ENCODE results near the gene UTF1. TPM values are rescaled to one million over a fixed set of nuclear protein-coding genes. Genes with fewer than 3 reads are reported as not detected.

The UTF1 gene
- total RNA-seq, 2 donors from 2014 or later, result 1.5 TPM; not detected in 1

DNA sequence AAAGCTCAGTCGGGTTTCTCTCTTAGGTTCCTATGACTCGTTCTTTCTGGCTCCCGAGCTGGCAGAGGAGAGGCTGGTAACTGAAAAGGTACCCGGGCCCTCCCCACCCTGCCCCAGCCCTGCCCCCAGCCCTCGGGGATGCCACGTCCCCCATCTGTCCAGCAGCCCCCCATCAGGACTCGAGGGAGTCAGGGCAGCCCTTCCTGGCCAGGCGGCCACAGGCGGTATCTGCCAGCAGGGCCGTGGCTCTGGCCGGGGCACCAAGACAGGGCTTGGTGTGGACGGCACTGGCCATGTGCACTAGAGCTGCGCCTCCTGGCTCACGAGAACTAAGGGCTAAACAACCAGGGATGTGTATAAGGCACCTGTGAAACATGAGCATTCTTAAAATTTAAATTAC is 40.3 kb upstream of the UTF1 start:
- Histone ChIP-seq H3K4me1 (ENCODE audit: control insufficient read depth, insufficient read depth, low read length) (no peaks in the 10 kb centered on the region), H3K27ac (ENCODE audit: low read depth, low read length) (no peak overlapping the region), H3K9ac (ENCODE audit: extremely low read depth, low read length, poor library complexity, severe bottlenecking) (no peak overlapping the region), H3K9me3 (ENCODE audit: control insufficient read depth, low read length) (no peaks in the 10 kb centered on the region), H3K36me3 (ENCODE audit: control insufficient read depth, insufficient read depth, low read length) (no peaks in the 10 kb centered on the region), H3K4me3 (ENCODE audit: low read length) (no peak overlapping the region), H3K27me3 (ENCODE audit: control insufficient read depth, insufficient read depth, low read length, poor library complexity, severe bottlenecking) (no peaks in the 10 kb centered on the region)
- WGBS, 2 experiments (ENCODE audit: insufficient coverage in 1 of 2, insufficient read length in 1 of 2), result 93% methylated on average over 11 to 14 of the region's 14 CpGs
- Mint-ChIP-seq H3K27ac (no peak overlapping the region), H3K36me3 (ENCODE audit: low read depth) (peaks cover 1% of the 10 kb centered on the region), H3K4me3 (no peak overlapping the region), H3K27me3 (ENCODE audit: insufficient read depth) (peaks cover 1% of the 10 kb centered on the region), H3K4me1 (no peaks in the 10 kb centered on the region), H3K9me3 (peaks cover 19% of the 10 kb centered on the region)
- DNase-seq, result no peak
- TF ChIP-seq, protein P1, sequence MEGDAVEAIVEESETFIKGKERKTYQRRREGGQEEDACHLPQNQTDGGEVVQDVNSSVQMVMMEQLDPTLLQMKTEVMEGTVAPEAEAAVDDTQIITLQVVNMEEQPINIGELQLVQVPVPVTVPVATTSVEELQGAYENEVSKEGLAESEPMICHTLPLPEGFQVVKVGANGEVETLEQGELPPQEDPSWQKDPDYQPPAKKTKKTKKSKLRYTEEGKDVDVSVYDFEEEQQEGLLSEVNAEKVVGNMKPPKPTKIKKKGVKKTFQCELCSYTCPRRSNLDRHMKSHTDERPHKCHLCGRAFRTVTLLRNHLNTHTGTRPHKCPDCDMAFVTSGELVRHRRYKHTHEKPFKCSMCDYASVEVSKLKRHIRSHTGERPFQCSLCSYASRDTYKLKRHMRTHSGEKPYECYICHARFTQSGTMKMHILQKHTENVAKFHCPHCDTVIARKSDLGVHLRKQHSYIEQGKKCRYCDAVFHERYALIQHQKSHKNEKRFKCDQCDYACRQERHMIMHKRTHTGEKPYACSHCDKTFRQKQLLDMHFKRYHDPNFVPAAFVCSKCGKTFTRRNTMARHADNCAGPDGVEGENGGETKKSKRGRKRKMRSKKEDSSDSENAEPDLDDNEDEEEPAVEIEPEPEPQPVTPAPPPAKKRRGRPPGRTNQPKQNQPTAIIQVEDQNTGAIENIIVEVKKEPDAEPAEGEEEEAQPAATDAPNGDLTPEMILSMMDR (conservative IDR thresholded peaks at IDR 0.05), result no peak

DNA sequence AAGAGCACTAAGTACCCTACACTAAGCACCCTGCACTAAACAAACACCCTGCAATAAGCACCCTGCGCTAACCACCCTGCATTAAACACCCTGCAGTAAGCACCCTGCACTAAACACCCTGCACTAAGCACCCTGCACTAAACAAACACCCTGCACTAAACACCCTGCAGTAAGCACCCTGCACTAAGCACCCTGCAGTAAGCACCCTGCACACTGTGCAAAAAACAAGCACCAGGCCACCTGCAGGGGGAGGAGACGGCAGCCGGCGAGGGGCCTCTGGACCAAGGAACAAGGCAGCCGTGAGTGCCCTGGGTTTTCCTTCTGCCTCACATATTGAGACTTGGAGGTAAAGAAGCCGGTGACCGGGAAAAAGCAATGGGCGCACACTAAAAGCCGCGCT is 39.8 kb upstream of the UTF1 start:
- Histone ChIP-seq H3K4me3 (ENCODE audit: low read length) (no peak overlapping the region), H3K9ac (ENCODE audit: extremely low read depth, low read length, poor library complexity, severe bottlenecking) (no peak overlapping the region), H3K27me3 (ENCODE audit: control insufficient read depth, insufficient read depth, low read length, poor library complexity, severe bottlenecking) (no peaks in the 10 kb centered on the region), H3K36me3 (ENCODE audit: control insufficient read depth, insufficient read depth, low read length) (no peaks in the 10 kb centered on the region), H3K9me3 (ENCODE audit: control insufficient read depth, low read length) (no peaks in the 10 kb centered on the region), H3K4me1 (ENCODE audit: control insufficient read depth, insufficient read depth, low read length) (no peaks in the 10 kb centered on the region), H3K27ac (ENCODE audit: low read depth, low read length) (no peak overlapping the region)
- H3K4me3 Mint-ChIP-seq, result no peak overlapping the region
- no peak for DNase-seq
- no peak overlapping the region for H3K27ac Mint-ChIP-seq
- 96 to 98% methylated on average over 5 to 10 of the region's 10 CpGs for WGBS, 2 experiments (ENCODE audit: insufficient coverage in 1 of 2, insufficient read length in 1 of 2)
- H3K36me3 Mint-ChIP-seq (ENCODE audit: low read depth), result peaks cover 1% of the 10 kb centered on the region
- no peaks in the 10 kb centered on the region for H3K4me1 Mint-ChIP-seq
- H3K27me3 Mint-ChIP-seq (ENCODE audit: insufficient read depth), result peaks cover 1% of the 10 kb centered on the region
- TF ChIP-seq, protein P1 (conservative IDR thresholded peaks at IDR 0.05), result no peak
- H3K9me3 Mint-ChIP-seq, result peaks cover 19% of the 10 kb centered on the region

DNA sequence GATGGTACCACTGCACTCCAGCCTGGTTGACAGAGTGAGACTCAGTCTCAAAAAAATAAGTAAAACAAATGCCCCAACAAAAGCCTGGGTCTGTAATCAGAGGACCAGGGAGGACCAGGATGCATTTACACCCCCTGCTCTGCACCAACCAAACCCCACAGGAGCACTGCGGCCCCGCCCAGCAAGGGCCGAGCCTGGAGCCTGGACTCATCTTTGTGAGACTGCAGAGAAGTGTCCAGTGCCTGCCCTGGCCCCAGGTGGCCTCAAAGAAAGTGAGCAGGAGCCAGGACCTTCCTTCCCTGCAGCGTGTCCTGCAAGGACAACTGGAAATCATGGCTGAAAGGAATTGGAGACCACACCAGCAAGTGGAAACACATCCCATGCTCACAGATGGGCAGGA is 38.4 kb upstream of the UTF1 start:
- TF ChIP-seq, protein P1 (conservative IDR thresholded peaks at IDR 0.05), result no peak
- no peak overlapping the region for H3K27ac ChIP-seq (ENCODE audit: low read depth, low read length)
- no peaks in the 10 kb centered on the region for H3K36me3 ChIP-seq (ENCODE audit: control insufficient read depth, insufficient read depth, low read length)
- no peak overlapping the region for H3K9ac ChIP-seq (ENCODE audit: extremely low read depth, low read length, poor library complexity, severe bottlenecking)
- no peaks in the 10 kb centered on the region for H3K4me1 ChIP-seq (ENCODE audit: control insufficient read depth, insufficient read depth, low read length)
- H3K36me3 Mint-ChIP-seq (ENCODE audit: low read depth), result peaks cover 1% of the 10 kb centered on the region
- no peaks in the 10 kb centered on the region for H3K9me3 ChIP-seq (ENCODE audit: control insufficient read depth, low read length)
- WGBS, 2 experiments (ENCODE audit: insufficient coverage in 1 of 2, insufficient read length in 1 of 2), result 97 to 100% methylated on average over 3 to 4 of the region's 4 CpGs
- no peaks in the 10 kb centered on the region for H3K27me3 ChIP-seq (ENCODE audit: control insufficient read depth, insufficient read depth, low read length, poor library complexity, severe bottlenecking)
- H3K4me3 ChIP-seq (ENCODE audit: low read length), result no peak overlapping the region
- no peaks in the 10 kb centered on the region for H3K4me1 Mint-ChIP-seq
- H3K4me3 Mint-ChIP-seq, result no peak overlapping the region
- no peak overlapping the region for H3K27ac Mint-ChIP-seq
- peaks cover 19% of the 10 kb centered on the region for H3K9me3 Mint-ChIP-seq
- no peak for DNase-seq
- H3K27me3 Mint-ChIP-seq (ENCODE audit: insufficient read depth), result peaks cover 1% of the 10 kb centered on the region
